Measurements from ENCODE around the gene LRRC30.

- TF ChIP-seq, protein P1, sequence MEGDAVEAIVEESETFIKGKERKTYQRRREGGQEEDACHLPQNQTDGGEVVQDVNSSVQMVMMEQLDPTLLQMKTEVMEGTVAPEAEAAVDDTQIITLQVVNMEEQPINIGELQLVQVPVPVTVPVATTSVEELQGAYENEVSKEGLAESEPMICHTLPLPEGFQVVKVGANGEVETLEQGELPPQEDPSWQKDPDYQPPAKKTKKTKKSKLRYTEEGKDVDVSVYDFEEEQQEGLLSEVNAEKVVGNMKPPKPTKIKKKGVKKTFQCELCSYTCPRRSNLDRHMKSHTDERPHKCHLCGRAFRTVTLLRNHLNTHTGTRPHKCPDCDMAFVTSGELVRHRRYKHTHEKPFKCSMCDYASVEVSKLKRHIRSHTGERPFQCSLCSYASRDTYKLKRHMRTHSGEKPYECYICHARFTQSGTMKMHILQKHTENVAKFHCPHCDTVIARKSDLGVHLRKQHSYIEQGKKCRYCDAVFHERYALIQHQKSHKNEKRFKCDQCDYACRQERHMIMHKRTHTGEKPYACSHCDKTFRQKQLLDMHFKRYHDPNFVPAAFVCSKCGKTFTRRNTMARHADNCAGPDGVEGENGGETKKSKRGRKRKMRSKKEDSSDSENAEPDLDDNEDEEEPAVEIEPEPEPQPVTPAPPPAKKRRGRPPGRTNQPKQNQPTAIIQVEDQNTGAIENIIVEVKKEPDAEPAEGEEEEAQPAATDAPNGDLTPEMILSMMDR (IDR thresholded peaks at IDR 0.05; ENCODE audit: low read depth, low read length) = no peak
- TF ChIP-seq EZH2phosphoT487 (IDR thresholded peaks at IDR 0.05; ENCODE audit: low read depth) = no peak
These were observed 28.7 kb upstream of the LRRC30 start for GRCh38 chr18:7202169-7202568.

All from OCI-LY3 (cell line).